Fibroblast of the aortic adventitia (primary cell): Measurements from ENCODE around the gene GRIP1. TPM values are rescaled to one million over a fixed set of nuclear protein-coding genes. Genes with fewer than 3 reads are reported as not detected.

Source experiments
- DNase-seq: peaks from one replicate; pipeline ENCODE4 v3.0.0-alpha.2; 2010; ENCODE audit warnings: low read depth
- H3K4me3 ChIP-seq: 2 replicates; pipeline ENCODE4 v1.5.1; 2011; ENCODE audit warnings: low read depth, mild to moderate bottlenecking, control low read depth, low read length, moderate library complexity
- CTCF ChIP-seq: IDR thresholded peaks from 2 replicates; pipeline ENCODE4 v1.5.1; 2011; ENCODE audit warnings: mild to moderate bottlenecking, low read length, control low read depth, inconsistent platforms; ENCODE audit not compliant: insufficient read depth
- total RNA-seq: library from RNA; depleted of rRNA; stranded (reverse); fragments of >200 nt; gene quantifications from 2 replicates; pipeline ENCODE4 v1.2.3, GENCODE V29; 2012; ENCODE audit warnings: low replicate concordance

GRIP1 gene
- total RNA-seq, 1 donor, result 0.90 TPM

- H3K4me3 ChIP-seq, result no peak overlapping the region
- no peak for DNase-seq
- no peak for TF ChIP-seq CTCF
Observed at GRCh38 chr12:66679461-66680084, 697 bp upstream of the GRIP1 start.

- H3K4me3 ChIP-seq, result no peak overlapping the region
- TF ChIP-seq CTCF, result no peak
- DNase-seq, result no peak
Observed at GRCh38 chr12:66676241-66676640, 2.6 kb downstream of the GRIP1 start.

GRCh38 chr12:66674495-66675122 lies 4.3 kb downstream of the GRIP1 start:
- no peak for DNase-seq
- TF ChIP-seq CTCF, result no peak
- H3K4me3 ChIP-seq, result no peak overlapping the region

GRCh38 chr12:66669541-66669940 lies 9.3 kb downstream of the GRIP1 start:
- DNase-seq, result no peak
- H3K4me3 ChIP-seq, result no peak overlapping the region
- no peak for TF ChIP-seq CTCF

GRCh38 chr12:66668311-66668710 lies 10.6 kb downstream of the GRIP1 start:
- TF ChIP-seq CTCF, result no peak
- DNase-seq, result no peak
- H3K4me3 ChIP-seq, result no peak overlapping the region

GRCh38 chr12:66667906-66668305 lies 11.0 kb downstream of the GRIP1 start:
- TF ChIP-seq CTCF, result no peak
- DNase-seq, result no peak
- no peak overlapping the region for H3K4me3 ChIP-seq

- DNase-seq, result no peak
- H3K4me3 ChIP-seq, result no peak overlapping the region
- TF ChIP-seq CTCF, result no peak
Observed at GRCh38 chr12:66666481-66666880, 12.4 kb downstream of the GRIP1 start.
